GM19238 (cell line): Measurements from ENCODE around the gene COG5.

ENCODE experiments used
- DNase-seq: peaks from one replicate; pipeline ENCODE4 v3.0.0; 2011; ENCODE audit warnings: low spot score; ENCODE audit not compliant: insufficient read length

The COG5 gene

DNA sequence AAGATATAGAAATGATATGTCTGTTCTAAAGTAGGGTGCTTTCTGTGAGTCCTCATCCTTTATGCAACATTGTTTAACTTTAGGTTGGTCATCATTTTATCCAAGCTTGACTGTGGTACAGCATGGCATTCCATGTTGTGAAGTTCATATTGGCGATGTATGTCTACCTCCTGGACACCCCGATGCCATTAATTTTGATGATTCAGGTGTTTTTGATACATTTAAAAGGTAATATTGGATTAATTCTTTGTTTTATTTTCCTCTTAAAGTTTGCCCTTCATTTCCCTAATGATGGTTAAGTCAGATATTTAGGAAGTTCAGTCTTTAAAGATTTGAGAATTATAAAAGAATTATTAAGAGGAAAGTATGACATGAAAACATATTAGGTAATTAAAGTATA is 373.6 kb downstream of the COG5 start:
- no peak for DNase-seq

DNA sequence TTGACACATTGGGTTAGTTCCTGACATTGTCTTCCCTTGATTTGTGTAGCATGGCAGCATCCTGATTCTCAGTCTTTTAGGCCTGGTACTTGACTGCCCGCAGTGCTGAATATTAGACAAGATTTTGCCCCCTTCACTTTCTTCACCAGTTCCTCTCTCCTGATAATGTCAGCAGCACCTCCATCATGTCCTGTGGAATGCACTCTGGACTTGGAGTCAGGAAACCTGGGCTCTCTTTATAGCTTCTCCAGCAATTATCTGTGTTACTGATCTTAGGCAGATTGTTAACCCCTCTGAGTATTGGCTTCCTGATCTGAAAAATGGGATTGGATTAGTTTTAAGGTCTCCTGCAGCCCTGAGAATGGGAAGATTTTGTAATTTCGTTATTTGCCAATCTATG is 375.9 kb downstream of the COG5 start:
- no peak for DNase-seq

DNA sequence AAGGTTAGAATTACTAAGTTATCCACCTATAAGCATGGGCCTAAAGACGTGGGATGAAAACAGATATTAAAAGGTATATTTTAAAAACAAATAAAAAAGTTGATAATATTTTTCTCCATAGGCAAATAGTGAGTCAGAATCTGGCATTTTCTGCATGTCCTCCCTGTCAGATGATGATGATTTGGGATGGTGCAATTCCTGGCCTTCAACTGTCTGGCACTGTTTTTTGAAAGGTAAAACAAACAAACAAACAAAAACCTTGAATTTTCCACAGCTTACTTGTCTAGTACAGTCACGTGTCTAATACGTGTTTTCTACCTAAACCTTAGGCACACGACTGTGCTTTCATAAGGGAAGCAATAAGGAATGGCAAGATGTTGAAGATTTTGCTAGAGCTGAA is 377.5 kb downstream of the COG5 start:
- no peak for DNase-seq

DNA sequence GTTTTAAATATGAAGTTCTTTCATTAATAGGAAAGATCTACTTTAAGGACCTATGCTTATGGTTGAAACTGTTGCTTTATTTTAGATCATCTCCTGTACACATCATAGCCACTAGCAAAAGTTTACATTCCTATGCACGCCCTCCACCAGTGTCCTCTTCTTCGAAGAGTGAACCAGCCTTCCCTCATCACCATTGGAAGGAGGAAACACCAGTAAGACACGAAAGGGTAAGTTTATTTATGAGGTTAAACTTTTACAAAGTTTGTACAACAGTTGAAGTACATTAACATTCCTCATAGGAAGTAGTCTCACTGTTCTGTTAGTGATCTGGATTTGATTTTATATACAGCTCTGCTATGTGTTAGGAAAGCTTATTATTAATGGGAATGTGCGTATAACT is 378.0 kb downstream of the COG5 start:
- no peak for DNase-seq

DNA sequence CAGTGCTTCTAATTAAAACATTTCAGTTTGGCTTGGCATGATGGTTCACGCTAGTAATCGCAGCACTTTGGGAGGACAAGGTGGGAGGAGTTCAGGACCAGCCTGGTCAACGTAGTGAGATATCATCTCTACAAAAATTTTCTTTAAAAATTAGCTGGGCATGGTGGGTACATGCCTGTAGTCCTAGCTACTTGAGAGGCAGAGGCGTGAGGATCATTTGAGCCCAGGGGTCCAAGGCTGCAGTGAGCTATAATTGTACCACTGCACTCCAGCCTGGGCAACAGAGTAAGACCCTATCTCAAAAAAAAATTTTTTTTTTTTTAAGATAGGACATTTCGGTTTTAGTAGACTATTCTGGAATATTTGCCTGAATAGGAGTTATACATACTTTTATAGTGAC is 382.5 kb downstream of the COG5 start:
- no peak for DNase-seq

DNA sequence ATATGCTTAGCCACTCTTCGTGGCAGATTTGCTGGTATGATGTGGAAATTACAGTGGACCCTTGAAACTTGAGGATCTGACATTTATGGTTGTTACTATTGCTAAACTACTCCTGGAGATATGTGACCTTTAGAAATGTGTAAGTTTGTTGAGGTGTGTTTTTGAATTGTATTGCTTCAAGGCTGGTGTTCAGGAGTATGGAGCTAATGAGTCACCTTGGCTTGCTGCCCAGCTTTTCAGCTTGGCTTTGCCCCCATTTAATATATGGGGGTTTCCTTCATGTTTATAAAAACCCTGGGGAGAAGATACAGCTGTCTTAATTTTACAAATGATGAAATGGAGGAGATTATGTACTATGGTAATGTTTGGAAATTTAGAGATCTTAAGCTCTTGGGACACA is 383.3 kb downstream of the COG5 start:
- no peak for DNase-seq

DNA sequence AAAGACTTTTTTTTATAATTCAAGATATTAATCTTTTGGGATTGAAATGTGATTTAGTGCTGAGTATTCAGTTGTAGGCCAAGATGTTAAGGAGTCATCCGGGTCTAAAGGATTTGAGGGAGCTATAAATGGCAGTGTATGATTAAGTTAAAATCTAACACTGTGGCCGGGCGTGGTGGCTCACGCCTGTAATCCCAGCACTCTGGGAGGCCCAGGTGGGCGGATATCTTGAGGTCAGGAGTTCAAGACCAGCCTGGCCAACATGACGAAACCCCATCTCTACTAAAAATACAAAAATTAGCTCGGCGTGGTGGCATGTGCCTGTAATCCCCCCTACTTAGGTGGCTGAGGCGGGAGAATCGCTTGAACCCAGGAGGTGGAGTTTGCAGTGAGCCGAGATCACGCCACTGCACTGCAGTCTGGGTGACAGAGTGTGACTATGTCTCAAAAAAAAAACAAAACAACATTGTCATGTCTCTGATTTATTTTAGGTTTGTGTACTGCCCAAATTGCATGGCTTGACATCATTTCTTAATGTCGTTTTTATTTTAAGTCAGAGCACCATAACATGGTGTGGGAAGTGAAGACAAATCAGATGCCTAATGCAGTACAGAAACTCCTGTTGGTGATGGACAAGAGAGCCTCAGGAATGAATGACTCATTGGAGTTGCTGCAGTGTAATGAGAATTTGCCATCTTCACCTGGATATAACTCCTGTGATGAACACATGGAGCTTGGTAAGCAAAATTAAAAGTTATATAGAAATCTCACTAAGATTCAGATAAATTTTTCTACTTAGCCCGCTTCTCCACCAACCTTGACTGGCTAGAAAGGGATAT is 384.2 kb downstream of the COG5 start:
- DNase-seq: no peak

DNA sequence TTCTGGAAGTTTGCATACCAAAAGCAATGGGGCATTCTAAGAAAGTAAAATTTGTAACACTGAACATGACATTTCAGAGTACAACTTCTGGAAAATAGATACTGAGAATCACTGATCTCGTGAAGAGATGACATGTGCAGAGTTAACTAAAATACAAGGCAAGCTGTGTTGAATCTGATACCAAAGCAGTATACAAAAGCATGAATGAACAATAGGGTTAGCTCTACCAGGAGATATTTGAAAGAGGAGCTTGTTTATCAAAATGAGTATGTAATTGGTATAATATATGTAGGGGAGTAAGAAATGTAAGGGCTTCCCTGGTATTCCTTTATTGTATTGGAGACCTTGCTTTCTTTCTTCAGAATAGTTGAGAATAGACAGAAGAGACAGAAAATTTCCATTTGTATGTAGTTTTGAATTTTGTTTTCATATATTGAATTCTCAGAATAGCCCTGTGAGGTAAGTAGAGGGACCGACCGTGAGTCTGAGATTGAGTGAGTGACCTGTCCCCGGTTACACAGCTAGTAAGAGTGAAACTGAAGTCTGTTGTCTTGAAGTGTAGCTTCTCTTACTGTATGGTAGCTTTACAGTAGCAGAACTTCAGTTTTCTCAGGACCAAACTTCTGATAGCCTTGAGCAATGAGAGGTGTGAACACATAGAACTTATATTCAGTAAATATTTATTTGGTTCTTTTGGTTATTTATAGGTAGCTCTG is 389.9 kb downstream of the COG5 start:
- DNase-seq: peak; percentile 5

DNA sequence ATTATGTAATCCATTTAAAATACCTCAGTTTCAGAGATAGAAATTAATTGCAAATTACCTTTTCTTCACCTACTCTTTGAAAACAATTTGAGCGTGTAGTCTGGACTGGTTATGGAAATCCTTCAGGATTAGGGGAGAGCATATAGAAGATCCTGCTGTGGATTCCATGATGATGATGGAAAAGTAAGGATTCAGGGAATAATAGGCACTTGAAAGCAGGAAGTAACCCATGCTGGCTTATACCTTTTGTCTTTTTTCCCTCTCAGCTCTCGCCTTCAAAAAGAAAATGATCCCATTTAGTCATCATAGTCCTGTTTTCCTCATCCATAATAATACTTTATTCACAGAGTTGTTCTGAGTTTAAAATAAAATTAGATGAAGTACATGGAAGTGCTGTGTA is 390.5 kb downstream of the COG5 start:
- no peak for DNase-seq

DNA sequence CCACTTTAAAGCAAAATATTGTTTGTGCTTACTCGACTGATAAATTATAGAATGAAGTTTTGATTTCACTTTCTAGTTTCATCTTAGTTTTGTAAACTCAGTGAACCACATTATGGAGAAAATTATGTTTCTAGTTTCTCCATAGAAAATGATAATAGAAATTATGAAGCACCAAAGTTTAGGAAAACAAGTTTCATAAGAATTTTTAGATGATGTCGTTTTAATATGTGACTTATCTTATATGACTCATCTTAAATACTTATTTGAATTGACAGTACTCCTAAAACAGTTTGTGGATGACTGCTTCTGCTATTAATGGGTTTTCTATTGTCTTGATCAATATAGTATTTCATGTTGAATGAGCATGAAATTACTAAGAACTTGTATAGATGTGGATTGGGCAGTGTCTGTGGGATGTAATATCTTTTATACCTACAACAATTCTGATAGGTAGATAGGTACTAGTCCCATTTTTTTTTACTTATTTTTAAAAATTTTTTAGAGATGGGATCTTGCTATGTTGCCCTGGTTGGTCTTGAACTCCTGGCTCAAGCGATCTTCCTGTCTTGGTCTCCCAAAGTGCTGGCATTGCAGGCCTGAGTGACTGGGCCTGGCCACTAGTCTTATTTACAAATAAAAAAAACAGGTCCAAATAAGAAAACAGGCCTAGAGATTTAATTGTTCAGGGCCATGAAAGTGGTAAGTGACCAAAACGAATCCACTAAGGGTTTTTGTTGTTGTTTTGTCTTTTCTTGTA is 391.3 kb downstream of the COG5 start:
- DNase-seq: no peak

DNA sequence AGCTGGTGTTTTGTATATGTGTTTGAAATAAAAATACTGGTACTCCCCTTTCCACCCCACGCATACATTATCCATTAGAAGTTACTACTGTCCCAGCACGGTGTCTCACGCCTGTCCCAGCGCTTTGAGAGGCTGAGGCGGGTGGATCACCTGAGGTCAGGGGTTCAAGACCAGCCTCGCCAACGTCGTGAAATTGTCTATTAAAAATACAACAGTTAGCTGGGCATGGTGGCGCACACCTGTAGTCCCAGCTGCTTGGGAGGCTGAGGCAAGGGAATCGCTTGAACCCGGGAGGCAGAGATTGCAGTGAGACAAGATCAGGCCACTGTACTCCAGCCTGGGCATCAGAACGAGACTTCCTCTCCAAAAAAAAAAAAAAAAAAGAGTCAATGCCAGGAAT is 392.2 kb downstream of the COG5 start:
- DNase-seq: no peak

DNA sequence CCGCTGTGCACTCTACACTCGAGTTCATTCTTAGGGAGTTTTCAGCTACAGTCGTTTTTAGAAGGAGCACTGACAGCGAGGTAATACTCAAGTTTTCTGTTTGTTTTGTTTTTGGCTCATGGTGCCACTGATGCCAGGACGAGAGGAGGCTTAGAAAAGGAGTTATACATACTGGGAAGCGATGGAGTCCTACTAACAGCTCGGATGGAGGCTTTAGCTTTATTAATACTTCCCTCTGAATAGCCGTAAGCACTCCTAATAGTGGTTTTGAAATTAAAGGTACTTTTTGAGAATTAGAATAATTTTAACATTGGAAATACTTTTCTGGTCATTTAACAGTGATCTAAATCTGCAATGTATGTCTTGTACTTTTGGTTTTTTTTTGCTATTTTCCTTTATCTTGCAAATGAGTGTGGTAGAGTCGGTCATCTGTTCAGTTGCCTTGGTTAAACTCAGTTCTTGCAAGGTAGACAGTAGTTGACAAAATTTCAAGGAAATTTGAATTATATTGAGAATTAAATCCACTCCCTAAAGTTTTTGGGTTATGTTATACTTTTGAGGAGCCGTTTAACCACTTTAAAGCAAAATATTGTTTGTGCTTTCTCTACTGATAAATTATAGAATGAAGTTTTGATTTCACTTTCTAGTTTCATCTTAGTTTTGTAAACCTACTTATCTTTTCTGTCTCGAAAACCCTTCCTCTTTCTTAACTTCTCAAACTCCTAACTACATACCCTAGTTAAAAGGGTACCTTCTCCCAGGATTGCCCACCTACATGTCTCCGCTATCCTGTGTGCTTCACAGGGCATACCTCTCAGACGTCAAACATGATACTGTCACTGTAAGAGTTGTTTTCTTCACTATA is 393.4 kb downstream of the COG5 start:
- DNase-seq: no peak

DNA sequence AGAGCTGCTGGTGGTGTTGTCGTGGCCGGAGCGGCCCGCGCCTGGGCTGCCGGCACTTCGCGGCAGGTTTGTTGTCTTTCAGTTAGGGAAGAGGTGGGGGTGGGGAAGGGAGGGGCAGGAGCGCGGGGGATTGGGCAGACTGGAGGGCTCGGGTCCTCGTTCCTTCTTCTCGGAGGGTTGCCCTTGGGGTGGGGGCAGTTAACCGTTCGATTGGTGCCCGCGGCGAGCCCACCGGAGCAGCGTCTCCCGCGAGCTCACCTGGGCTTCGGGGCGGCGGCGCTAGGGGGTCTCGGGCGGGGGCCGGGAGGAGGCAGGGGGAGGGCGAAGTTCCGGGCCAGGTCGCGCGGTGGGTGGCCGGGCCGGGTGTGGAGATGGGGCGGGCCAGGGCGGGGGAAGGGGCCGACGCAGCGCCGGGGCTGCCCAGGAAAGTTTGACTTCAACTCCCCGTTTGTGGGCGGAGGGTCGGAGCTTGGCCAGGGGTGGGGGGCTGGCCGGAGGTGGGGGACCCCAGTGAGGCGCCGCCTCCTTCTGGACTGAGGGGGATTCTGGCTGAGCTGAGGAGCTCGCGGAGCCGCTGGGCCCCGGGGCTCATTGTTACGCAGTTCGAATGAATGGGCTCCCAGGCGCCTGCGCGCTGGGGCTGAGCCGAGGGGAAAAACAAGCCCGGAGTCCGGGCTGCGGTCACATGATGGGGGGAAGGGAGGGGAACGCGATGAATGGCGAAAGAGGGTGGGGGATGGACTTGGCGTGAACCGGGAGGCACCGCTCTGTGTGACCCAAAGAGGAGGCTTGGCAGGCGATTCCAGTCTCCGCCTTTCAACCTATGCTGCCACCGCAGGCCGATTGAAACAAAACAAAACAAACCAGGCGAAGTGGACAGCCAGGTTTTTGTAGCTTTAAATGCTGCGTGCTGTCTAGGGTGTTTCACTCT is 394.3 kb downstream of the COG5 start:
- DNase-seq: peak; percentile 45

DNA sequence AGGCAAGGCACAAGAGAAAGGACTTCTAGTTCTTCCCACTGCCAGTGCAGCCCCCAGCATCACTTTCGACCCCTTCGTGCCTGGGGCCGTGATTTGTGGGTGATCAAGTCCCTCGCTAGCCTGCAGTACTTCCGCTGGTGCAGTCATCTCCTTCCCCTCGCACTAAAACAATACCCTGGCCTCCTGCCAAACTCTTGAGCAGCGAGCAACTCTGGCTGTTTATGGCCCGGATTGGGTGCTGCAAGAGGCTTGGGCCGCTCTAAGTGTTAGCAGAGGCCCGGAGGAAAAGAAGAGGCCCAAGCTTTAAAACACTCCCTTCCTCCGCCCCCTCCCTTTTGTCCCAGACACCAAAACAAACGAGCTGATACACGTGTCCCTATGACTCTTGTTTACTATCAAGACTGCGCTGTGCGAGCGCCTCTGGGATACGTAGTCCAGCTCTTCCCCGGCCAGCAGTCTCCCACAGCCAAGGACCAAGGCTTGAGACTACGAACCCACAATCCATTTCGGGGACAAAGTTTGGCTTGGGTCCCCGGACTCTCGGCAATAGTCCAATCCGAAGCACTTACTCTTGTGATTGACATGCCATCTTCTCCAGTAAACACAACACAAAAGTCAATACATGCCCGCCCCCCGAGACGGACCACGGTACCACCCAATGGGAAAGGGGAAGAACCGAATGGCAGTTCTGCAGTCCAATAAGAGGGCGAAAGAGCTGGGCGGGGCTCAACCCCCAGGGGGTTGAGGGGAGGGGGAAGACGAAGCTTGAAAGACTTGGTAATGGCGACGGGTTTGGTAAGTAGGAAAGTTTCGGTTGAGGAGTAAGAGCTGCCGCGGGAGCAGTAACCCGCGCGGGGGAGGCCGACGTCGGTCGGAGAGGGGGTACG is 395.2 kb downstream of the COG5 start, which contains the start of gene HBP1:
TSS of gene HBP1 (plus strand) at position 771 of the 887 bp plus-strand sequence. CDS start 10,891 bp downstream, outside the sequence.
- DNase-seq: peak; percentile 82

DNA sequence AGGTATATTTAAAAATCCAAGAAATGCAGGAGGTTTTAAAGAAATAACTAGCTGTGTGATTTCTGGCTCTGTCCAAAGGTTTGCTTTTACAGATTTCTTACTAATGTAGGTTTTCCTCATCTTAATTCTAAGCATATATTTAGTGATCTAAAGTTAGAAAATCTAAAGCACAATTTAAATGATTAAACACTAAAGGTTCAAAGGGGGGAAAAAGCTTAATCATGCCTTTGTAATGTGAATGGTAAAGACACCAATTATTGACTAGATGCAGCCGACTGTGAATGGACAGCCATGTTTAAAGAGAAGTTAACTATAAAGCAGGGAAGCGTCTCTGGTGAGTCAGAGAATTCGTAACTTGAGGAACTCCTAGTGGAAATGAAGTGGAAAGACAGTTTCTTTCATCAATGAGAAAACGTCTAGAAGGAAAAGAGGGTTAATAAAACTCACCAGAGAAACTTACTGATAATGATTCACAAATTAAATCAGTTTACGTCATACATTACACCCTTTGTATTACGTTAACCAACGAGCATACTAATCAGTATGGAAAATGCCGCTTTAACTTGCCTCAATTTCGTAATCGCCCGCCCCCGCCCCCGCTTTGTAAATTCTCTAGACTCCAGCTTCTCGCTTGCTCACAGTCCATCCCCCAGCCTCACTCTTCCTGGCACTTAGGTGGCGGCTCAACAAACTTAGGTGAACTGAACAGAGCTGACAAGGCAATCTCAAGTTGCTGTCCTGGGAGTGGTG is 396.1 kb downstream of the COG5 start:
- no peak for DNase-seq

DNA sequence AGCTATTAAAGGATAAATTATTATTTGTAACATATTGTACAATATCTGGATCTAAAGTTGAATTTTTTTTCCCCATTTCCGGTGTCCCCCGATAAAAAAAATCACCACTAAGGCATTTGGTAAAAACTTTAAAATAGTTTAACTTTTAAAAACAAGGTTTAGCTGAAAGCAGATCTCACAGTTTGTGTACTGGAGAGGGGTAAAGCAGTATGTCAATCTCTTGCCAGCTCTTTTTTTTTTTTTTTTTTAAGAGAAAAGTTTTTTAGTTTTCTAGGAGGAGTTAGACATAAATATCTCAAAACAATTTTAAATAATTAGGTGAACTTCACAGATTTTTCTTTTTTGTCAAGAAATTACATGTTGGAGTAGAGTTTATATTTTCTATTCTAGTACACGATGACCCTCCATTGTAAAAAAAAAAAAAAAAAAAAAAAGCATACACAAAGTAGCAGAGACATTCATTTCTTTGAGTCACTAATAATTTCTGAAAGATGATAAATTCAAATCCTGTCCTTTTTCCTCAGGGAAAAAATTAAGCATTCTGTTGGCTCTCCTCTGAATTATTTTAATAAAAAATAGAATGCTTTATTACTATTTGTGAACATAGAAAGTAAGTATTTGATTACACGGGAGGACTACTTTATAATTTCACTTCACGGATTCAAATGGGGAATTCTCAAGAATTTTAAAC is 396.8 kb downstream of the COG5 start:
- DNase-seq: no peak

DNA sequence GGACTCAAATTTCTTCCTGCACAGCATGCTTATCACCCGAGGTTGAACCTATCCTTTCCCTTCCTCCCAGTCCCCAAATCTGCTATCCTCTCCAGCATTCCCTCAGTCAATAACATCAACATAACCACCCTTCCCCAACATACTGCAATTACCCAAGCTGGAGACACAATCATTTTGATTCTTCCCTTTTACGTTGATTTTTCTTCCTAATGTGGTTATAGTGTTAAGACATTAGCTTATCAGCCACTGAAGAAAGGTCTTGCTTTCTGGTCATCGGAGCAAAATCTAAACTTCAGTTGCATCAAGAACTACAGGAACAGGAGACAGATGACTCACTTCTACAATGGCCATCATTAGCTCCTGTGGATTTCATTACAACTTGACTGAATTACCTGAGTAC is 398.4 kb downstream of the COG5 start:
- DNase-seq: no peak

DNA sequence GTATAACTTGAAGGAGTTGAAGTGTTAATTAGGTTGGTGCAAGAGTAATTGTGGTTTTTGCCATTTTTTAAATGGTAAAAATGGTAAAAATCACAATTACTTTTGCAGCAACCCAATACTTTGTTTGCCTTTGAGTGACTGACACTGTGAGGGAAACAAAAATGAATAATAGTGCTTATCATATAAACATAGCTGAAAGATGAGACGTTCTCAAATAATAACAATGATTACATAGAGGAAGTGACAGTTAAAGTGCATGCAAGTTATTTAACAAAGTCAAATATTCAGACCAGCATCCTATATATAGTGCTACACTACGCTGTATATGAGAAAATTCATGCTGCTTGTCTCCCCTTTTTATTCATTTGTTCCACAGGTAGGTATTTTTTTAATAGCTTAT is 399.6 kb downstream of the COG5 start:
- DNase-seq: no peak
